H1 (cell line): ENCODE results near the gene NFKBIL1. TPM values are rescaled to one million over a fixed set of nuclear protein-coding genes. Genes with fewer than 3 reads are reported as not detected.

Experiments used
- CTCF ChIA-PET: fragments of 300-600 bp; sonication (Branson Sonifier 250); formaldehyde crosslinking; loops from one replicate; lab custom pipeline; 2021; ENCODE audit not compliant: partially characterized antibody; lab: Charles Lee
- POLR2A ChIA-PET: fragments of 300-600 bp; sonication (Branson Sonifier 250); formaldehyde crosslinking; loops from one replicate; lab custom pipeline; 2021; ENCODE audit warnings: inconsistent platforms; ENCODE audit not compliant: partially characterized antibody; lab: Charles Lee
- DNase-seq, 2 experiments: peaks; one replicate each; pipeline versions ENCODE4 v3.0.0 to v3.0.0-alpha.2; 2010 to 2022; ENCODE audit warnings: low spot score in 2 of 2, low read depth in 1 of 2, mixed read lengths in 1 of 2
- FAIRE-seq: peaks from 2 replicates; lab custom pipeline; 2011; peaks lifted over from hg19 to GRCh38; lab: Jason Lieb, UNC
- H2AFZ ChIP-seq: 2 replicates; pipeline ENCODE4 v1.8.1; 2012; ENCODE audit warnings: low read length, inconsistent platforms
- H2AK5ac ChIP-seq: 2 replicates; pipeline ENCODE4 v1.6.1; 2013; ENCODE audit warnings: low read depth, low read length
- H2BK120ac ChIP-seq: replicated peaks from 2 replicates; pipeline ENCODE3; 2013; ENCODE audit warnings: low read depth, low read length, inconsistent platforms
- H2BK12ac ChIP-seq: 2 replicates; pipeline ENCODE4 v1.6.1; 2013; ENCODE audit warnings: low read depth, low read length
- H2BK15ac ChIP-seq: 2 replicates; pipeline ENCODE4 v1.6.1; 2013; ENCODE audit warnings: low read length
- H2BK20ac ChIP-seq: 2 replicates; pipeline ENCODE4 v1.6.1; 2013; ENCODE audit warnings: low read length
- H2BK5ac ChIP-seq: 2 replicates; pipeline ENCODE4 v1.6.1; 2013; ENCODE audit warnings: low read depth, low read length
- H3K14ac ChIP-seq: 2 replicates; pipeline ENCODE4 v1.6.1; 2013; ENCODE audit warnings: inconsistent platforms; ENCODE audit not compliant: insufficient read length
- H3K18ac ChIP-seq: 2 replicates; pipeline ENCODE4 v1.6.1; 2013; ENCODE audit warnings: low read length; ENCODE audit errors: extremely low read depth
- H3K23ac ChIP-seq: 2 replicates; pipeline ENCODE4 v1.6.1; 2013; ENCODE audit warnings: inconsistent platforms; ENCODE audit not compliant: insufficient read length
- H3K23me2 ChIP-seq: 2 replicates; pipeline ENCODE4 v1.6.1; 2013; ENCODE audit warnings: low read depth, low read length
- H3K27ac ChIP-seq: 2 replicates; pipeline ENCODE4 v1.6.1; 2011; ENCODE audit warnings: low read depth, low read length, inconsistent platforms
- H3K27me3 ChIP-seq, 4 experiments: replicated peaks in 1 of 4; 1 replicate in 1 of 4; 2 replicates in 3 of 4; pipeline versions ENCODE4 v1.6.1 to v1.8.1; 2011 to 2013; ENCODE audit warnings: low read length in 3 of 4, mild to moderate bottlenecking in 3 of 4, inconsistent platforms in 2 of 4, mixed read lengths in 2 of 4, moderate library complexity in 1 of 4; ENCODE audit not compliant: control insufficient read depth in 3 of 4, insufficient read depth in 3 of 4; ENCODE audit errors: extremely low read depth in 1 of 4
- H3K36me3 ChIP-seq, 4 experiments: 2 replicates each; pipeline versions ENCODE4 v1.6.1 to v1.8.1; 2011 to 2013; ENCODE audit warnings: mild to moderate bottlenecking in 4 of 4, low read length in 3 of 4, moderate library complexity in 2 of 4, control low read depth in 1 of 4, inconsistent platforms in 1 of 4; ENCODE audit not compliant: insufficient read depth in 4 of 4, control insufficient read depth in 2 of 4
- H3K4ac ChIP-seq: replicated peaks from 2 replicates; pipeline ENCODE3; 2013; ENCODE audit warnings: low read length, low read depth, mixed read lengths, inconsistent platforms; ENCODE audit not compliant: insufficient read length
- H3K4me1 ChIP-seq, 4 experiments: replicated peaks in 1 of 4; 1 replicate in 1 of 4; 2 replicates in 3 of 4; pipeline versions ENCODE4 v1.6.1 to v1.8.1; 2011 to 2013; ENCODE audit warnings: low read length in 3 of 4, inconsistent platforms in 2 of 4, mixed read lengths in 1 of 4; ENCODE audit not compliant: insufficient read depth in 4 of 4, control insufficient read depth in 3 of 4
- H3K4me2 ChIP-seq, 2 experiments: 2 replicates each; pipeline versions ENCODE4 v1.6.1 to v1.8.1; 2011 to 2013; ENCODE audit warnings: low read depth in 2 of 2, low read length in 2 of 2, control low read depth in 1 of 2, inconsistent platforms in 1 of 2, mild to moderate bottlenecking in 1 of 2; ENCODE audit not compliant: insufficient read depth in 1 of 2
- H3K4me3 ChIP-seq, 4 experiments: fragments of 200-600, 300-600 bp in 1 of 4; sonication (generic), shearing (Covaris generic), sonication (Bioruptor Twin) in 1 of 4; 2 replicates each; pipeline versions ENCODE4 v1.5.1 to v1.8.1; 2011 to 2016; ENCODE audit warnings: low read length in 4 of 4, low read depth in 3 of 4, control low read depth in 2 of 4, inconsistent platforms in 2 of 4, mild to moderate bottlenecking in 2 of 4, mixed read lengths in 1 of 4, moderate library complexity in 1 of 4; ENCODE audit not compliant: insufficient read depth in 2 of 4; ENCODE audit errors: extremely low read depth in 1 of 4
- H3K56ac ChIP-seq: replicated peaks from 2 replicates; pipeline ENCODE3; 2013; ENCODE audit warnings: low read depth, mild to moderate bottlenecking, mixed read lengths, low read length, inconsistent platforms; ENCODE audit not compliant: insufficient read length
- H3K79me1 ChIP-seq: 2 replicates; pipeline ENCODE4 v1.6.1; 2013; ENCODE audit warnings: low read depth, low read length, control low read depth
- H3K79me2 ChIP-seq, 2 experiments: 2 replicates each; pipeline versions ENCODE4 v1.6.1 to v1.8.1; 2012 to 2013; ENCODE audit warnings: low read length in 2 of 2, mild to moderate bottlenecking in 2 of 2, inconsistent platforms in 1 of 2; ENCODE audit not compliant: insufficient read depth in 2 of 2, control insufficient read depth in 1 of 2
- H3K9ac ChIP-seq, 4 experiments: replicated peaks in 1 of 4; 1 replicate in 1 of 4; 2 replicates in 3 of 4; pipeline versions ENCODE4 v1.6.1 to v1.8.1; 2011 to 2013; ENCODE audit warnings: low read depth in 3 of 4, low read length in 3 of 4, control low read depth in 2 of 4, mild to moderate bottlenecking in 2 of 4, moderate library complexity in 2 of 4, inconsistent platforms in 1 of 4; ENCODE audit errors: extremely low read depth in 1 of 4
- H3K9me3 ChIP-seq, 2 experiments: 2 replicates each; pipeline versions ENCODE4 v1.6.1 to v1.8.1; 2012 to 2013; ENCODE audit warnings: mild to moderate bottlenecking in 2 of 2, moderate library complexity in 2 of 2, control low read depth in 1 of 2, inconsistent platforms in 1 of 2, low read depth in 1 of 2, low read length in 1 of 2, mixed read lengths in 1 of 2; ENCODE audit not compliant: insufficient read depth in 2 of 2
- H4K20me1 ChIP-seq, 2 experiments: replicated peaks in 1 of 2; 2 replicates each; pipeline versions ENCODE3 to v1.8.1; 2011 to 2013; ENCODE audit warnings: inconsistent platforms in 2 of 2, low read length in 2 of 2, mild to moderate bottlenecking in 1 of 2; ENCODE audit not compliant: insufficient read depth in 2 of 2, control insufficient read depth in 1 of 2
- H4K5ac ChIP-seq: 2 replicates; pipeline ENCODE4 v1.6.1; 2013; ENCODE audit warnings: low read length, low read depth, mixed read lengths, inconsistent platforms; ENCODE audit not compliant: insufficient read length
- H4K8ac ChIP-seq: 2 replicates; pipeline ENCODE4 v1.8.0; 2013; ENCODE audit warnings: mild to moderate bottlenecking, moderate library complexity, low read length, inconsistent platforms; ENCODE audit not compliant: insufficient read depth; ENCODE audit errors: extremely low read depth
- H4K91ac ChIP-seq: replicated peaks from 2 replicates; pipeline ENCODE3; 2013; ENCODE audit warnings: low read length, mixed read lengths, inconsistent platforms; ENCODE audit not compliant: insufficient read length
- CREB1 ChIP-seq: IDR thresholded peaks from 2 replicates; pipeline ENCODE4 v1.6.1; 2012; ENCODE audit warnings: inconsistent platforms
- JUN ChIP-seq: IDR thresholded peaks from 2 replicates; pipeline ENCODE4 v1.6.1; 2011; ENCODE audit warnings: low read depth, mild to moderate bottlenecking, improper control_type of control experiment, low read length
- KDM4A ChIP-seq: IDR thresholded peaks from one replicate; pipeline ENCODE4 v1.7.1; 2012; ENCODE audit warnings: low read depth, mild to moderate bottlenecking, moderate library complexity, low read length, inconsistent platforms; ENCODE audit not compliant: severe bottlenecking
- KDM5A ChIP-seq: fragments of 200-600 bp; IDR thresholded peaks from 2 replicates; pipeline ENCODE4 v1.7.1; 2012; ENCODE audit warnings: mild to moderate bottlenecking, low read length, inconsistent platforms, mixed read lengths
- MAX ChIP-seq: IDR thresholded peaks from 2 replicates; pipeline ENCODE4 v1.6.1; 2012; ENCODE audit warnings: inconsistent platforms
- POU5F1 ChIP-seq: IDR thresholded peaks from 2 replicates; pipeline ENCODE4 v1.6.1; 2011; ENCODE audit warnings: low read depth, mild to moderate bottlenecking, low read length, moderate library complexity
- TAF7 ChIP-seq: optimal IDR thresholded peaks from 2 replicates; pipeline ENCODE3; 2011; ENCODE audit warnings: low read depth, mild to moderate bottlenecking, inconsistent platforms, low read length, moderate library complexity, borderline replicate concordance
- TEAD4 ChIP-seq: IDR thresholded peaks from 2 replicates; pipeline ENCODE4 v1.6.1; 2012; ENCODE audit warnings: low read depth, low read length, inconsistent platforms, mixed read lengths
- WGBS, 2 experiments: shearing (Covaris generic) in 1 of 2; methylation state at CpG; one replicate each; pipeline versions ENCODE4 v1.1.6 to v1.1.7; 2013 to 2015; ENCODE audit warnings: low lambda C conversion rate in 2 of 2, mixed read lengths in 2 of 2, inconsistent platforms in 1 of 2, low coverage in 1 of 2, missing lambda C conversion rate in 1 of 2; ENCODE audit not compliant: insufficient replicate concordance in 2 of 2, insufficient coverage in 1 of 2, insufficient read length in 1 of 2; ENCODE audit errors: extremely low coverage in 1 of 2, missing lambda C conversion rate in 1 of 2; 5-methylcytosine and 5-hydroxymethylcytosine counted together
- polyA plus RNA-seq, 7 experiments: library from polyadenylated mRNA; depleted of rRNA in 3 of 7; stranded (reverse) in 5 of 7; unstranded in 2 of 7; fragments of >200 nt in 5 of 7; fragments of 200-250 nt in 2 of 7; gene quantifications; 1 replicate in 5 of 7; 2 replicates in 1 of 7; 4 replicates in 1 of 7; pipeline versions ENCODE4 v1.2.1 to v1.2.3, GENCODE V29; 2011 to 2013; ENCODE audit warnings: missing spikeins in 2 of 7, mixed read lengths in 2 of 7
- total RNA-seq: library from RNA; stranded (reverse); fragmentation: NEBNext Ultra II Directional; extraction: Animal tissue kit (Norgen Biotek cat#: 25700); gene quantifications from 2 replicates; pipeline ENCODE4 v1.2.1, GENCODE V29; 2021

Gene NFKBIL1
- total and polyA plus RNA-seq, 2 of the 8 experiments (the other 6 are each of a cell fraction or from before 2014, with no cell fraction given): 7.5 to 11.2 TPM

- Histone ChIP-seq H3K9ac (peak within 1 kb of the TSS in 2 of 4 experiments; percentile 46 to 48; a peak in 5 of 7 replicates), H3K4ac (no peak within 1 kb of the TSS), H2AK5ac (no peak within 1 kb of the TSS), H2BK12ac (peak within 1 kb of the TSS; percentile 77; the same call in 1 of the 2 replicates), H3K4me2 (peak within 1 kb of the TSS; percentile 32 to 84), H3K23ac (no peak within 1 kb of the TSS), H3K18ac (no peak within 1 kb of the TSS; the same call in 1 of the 2 replicates), H3K27me3 (no peaks in the 10 kb centered on the region), H2BK5ac (peak within 1 kb of the TSS; percentile 89; the same call in 1 of the 2 replicates), H4K5ac (peak within 1 kb of the TSS; percentile 33), H3K79me1 (no peaks in the 10 kb centered on the region; the same call in 1 of the 2 replicates), H3K56ac (no peak within 1 kb of the TSS), H3K36me3 (peaks cover 0 to 4% (median 3%) of the 10 kb centered on the region in 4 experiments; a peak in 4 of 8 replicates), H3K4me1 (peaks cover 0 to 8% (median 5%) of the 10 kb centered on the region in 4 experiments; a peak in 5 of 7 replicates), H4K91ac (peak within 1 kb of the TSS; percentile 27), H3K23me2 (peaks cover 2% of the 10 kb centered on the region; the same call in 1 of the 2 replicates), H4K20me1 (no peaks in the 10 kb centered on the region), H2BK120ac (no peak within 1 kb of the TSS), H4K8ac (peak within 1 kb of the TSS; percentile 66; the same call in 1 of the 2 replicates), H2BK20ac (no peak within 1 kb of the TSS), H3K14ac (no peak within 1 kb of the TSS), H3K9me3 (no peaks in the 10 kb centered on the region), H3K79me2 (peaks cover under 1 to 18% of the 10 kb centered on the region in 2 experiments; a peak in 3 of 4 replicates), H2BK15ac (peak within 1 kb of the TSS; percentile 66; the same call in 1 of the 2 replicates), H3K27ac (peak within 1 kb of the TSS; percentile 21; the same call in 1 of the 2 replicates), H3K4me3 (peak within 1 kb of the TSS; percentile 37 to 70 (median 51); a peak in 7 of 8 replicates), H2AFZ (no peak within 1 kb of the TSS; the same call in 1 of the 2 replicates)
- ChIA-PET CTCF (interaction anchor here (0.7 to 24.7 kb wide), 21 partner anchors 10 to 229 kb away, joined by 3 to 613 read pairs (median 3); partner anchors contain the start of genes AIF1, BAG6, C6orf47 and LST1), POLR2A (interaction anchor here (0.7 to 18.4 kb wide), 26 partner anchors 10 to 317 kb away, joined by 3 to 428 read pairs (median 6); partner anchors contain the start of genes AIF1, BAG6, C6orf47 and CSNK2B)
- FAIRE-seq (peak; percentile 76), DNase-seq (peak; percentile 96 to 98)
- 8% methylated on average over 11 of the region's 11 CpGs; no CpG with 5 or more reads in 1 of the 2 experiments for WGBS, 2 experiments
- 0 out of 2 replicates have a peak, but pooled peaks have one; percentile 25 for TF ChIP-seq JUN
- no peak for TF ChIP-seq KDM4A
- 0 out of 2 replicates have a peak, but pooled peaks have one; percentile 4 for TF ChIP-seq POU5F1
- TF ChIP-seq KDM5A: peak; percentile 81
- TF ChIP-seq TAF7: peak; percentile 54
- peak; percentile 87 for TF ChIP-seq MAX
- no peak for TF ChIP-seq TEAD4
- peak; percentile 74 for TF ChIP-seq CREB1
These were observed 960 bp upstream of the NFKBIL1 start, which contains the start of gene ATP6V1G2 for GRCh38 chr6:31546339-31546957. TSS of gene ATP6V1G2 (minus strand) at chr6:31546608. CDS start at chr6:31546559, 49 bp downstream.
